ENCODE results near the gene MAST3. TPM values are rescaled to one million over a fixed set of nuclear protein-coding genes. Genes with fewer than 3 reads are reported as not detected.

Gene MAST3
- 10 to 100 TPM; 47.8 to 56.3 (median 52.0) TPM for total RNA-seq

DNA sequence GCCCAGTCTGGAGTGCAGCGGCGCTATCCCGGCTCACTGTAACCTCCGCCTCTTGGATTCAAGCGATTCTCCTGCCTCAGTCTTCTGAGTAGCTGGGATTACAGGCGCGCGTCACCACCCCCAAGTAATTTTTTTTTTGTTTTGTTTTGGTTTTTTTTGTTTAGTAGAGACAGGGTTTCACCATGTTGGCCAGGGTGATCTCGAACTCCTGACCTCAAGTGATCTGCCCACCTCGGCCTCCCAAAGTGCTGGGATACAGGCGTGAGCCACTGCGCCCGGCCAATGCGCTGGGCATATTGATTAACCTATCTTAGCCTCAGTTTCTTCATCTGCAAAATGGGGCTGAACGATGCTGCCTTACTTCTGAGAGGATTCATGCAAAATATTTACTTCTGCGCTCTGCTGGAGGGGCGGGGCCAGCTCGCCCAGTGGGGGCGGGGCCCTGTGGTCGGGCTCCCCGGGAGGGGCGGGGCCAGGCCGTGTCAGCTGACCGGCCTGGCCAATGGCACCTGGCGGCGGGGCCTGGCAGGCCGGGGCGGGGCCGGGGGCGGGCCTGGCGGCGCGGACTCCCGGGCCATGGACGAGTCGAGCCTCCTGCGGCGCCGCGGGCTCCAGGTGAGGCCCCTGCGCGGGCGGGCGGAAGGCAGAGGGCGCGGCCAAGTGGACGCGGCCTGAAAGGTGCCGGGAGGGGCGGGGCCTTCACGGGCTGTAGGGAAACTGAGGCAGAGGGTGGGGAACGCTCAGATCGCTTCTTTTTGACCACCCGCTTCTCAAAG, at the start of gene MAST3:
Gene MAST3 (plus strand): TSS at position 562 of the 776 bp plus-strand sequence. CDS start 15 bp downstream, at position 577.
- no peaks in the 10 kb centered on the region for H3K36me3 ChIP-seq
- H3K4me3 ChIP-seq = peak within 1 kb of the TSS; percentile 48 to 67 (median 60)
- peak within 1 kb of the TSS in 3 of 4 donors; percentile 53 to 92 (median 81) for H3K27ac ChIP-seq
- peak; percentile 93 to 97 (median 97) for DNase-seq
- TF ChIP-seq, protein P1, sequence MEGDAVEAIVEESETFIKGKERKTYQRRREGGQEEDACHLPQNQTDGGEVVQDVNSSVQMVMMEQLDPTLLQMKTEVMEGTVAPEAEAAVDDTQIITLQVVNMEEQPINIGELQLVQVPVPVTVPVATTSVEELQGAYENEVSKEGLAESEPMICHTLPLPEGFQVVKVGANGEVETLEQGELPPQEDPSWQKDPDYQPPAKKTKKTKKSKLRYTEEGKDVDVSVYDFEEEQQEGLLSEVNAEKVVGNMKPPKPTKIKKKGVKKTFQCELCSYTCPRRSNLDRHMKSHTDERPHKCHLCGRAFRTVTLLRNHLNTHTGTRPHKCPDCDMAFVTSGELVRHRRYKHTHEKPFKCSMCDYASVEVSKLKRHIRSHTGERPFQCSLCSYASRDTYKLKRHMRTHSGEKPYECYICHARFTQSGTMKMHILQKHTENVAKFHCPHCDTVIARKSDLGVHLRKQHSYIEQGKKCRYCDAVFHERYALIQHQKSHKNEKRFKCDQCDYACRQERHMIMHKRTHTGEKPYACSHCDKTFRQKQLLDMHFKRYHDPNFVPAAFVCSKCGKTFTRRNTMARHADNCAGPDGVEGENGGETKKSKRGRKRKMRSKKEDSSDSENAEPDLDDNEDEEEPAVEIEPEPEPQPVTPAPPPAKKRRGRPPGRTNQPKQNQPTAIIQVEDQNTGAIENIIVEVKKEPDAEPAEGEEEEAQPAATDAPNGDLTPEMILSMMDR (IDR thresholded peaks at IDR 0.05) = peak in 1 of 6 experiments; percentile 9
- TF ChIP-seq POLR2A (IDR thresholded peaks at IDR 0.05) = no peak
- H3K9me3 ChIP-seq = no peaks in the 10 kb centered on the region
- peaks cover 0 to 20% (median 11%) of the 10 kb centered on the region in 4 donors for H3K4me1 ChIP-seq
- peaks cover 0 to 4% of the 10 kb centered on the region in 2 donors for H3K27me3 ChIP-seq

DNA sequence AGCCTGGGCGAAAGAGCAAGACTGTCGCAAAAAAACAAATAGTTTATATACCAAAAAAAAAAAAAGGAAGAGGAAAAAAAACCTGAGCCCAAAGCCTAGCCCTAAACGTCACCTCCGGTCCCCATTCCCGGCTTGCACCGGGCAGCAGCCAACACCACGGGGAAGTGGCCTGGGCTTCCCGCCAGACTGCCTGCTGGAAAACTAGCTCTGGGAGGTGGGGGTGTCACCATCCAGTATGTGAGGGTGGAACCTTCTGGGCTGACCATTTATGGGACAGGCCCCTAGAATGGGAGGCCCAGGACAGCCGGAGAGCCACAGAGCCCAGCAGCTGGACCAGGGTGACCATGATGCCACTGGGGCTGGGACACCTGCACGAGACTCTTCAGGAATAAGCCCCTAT, 48.2 kb upstream of the MAST3 start:
- Histone ChIP-seq H3K4me3 (no peak overlapping the region), H3K27me3 (no peaks in the 10 kb centered on the region), H3K27ac (peak overlapping the region in 3 of 4 donors; percentile 50 to 79 (median 78)), H3K4me1 (peaks cover 0 to 23% (median 10%) of the 10 kb centered on the region in 4 donors), H3K36me3 (no peaks in the 10 kb centered on the region), H3K9me3 (no peaks in the 10 kb centered on the region)
- TF ChIP-seq, protein P1 (IDR thresholded peaks at IDR 0.05) = no peak
- TF ChIP-seq POLR2A (IDR thresholded peaks at IDR 0.05) = no peak
- peak; percentile 32 to 76 (median 67) for DNase-seq

GRCh38 chr19:18051887-18052286, 45.7 kb upstream of the MAST3 start:
- Histone ChIP-seq H3K36me3 (no peaks in the 10 kb centered on the region), H3K9me3 (no peaks in the 10 kb centered on the region), H3K4me3 (no peak overlapping the region), H3K4me1 (peaks cover 0 to 10% (median 0%) of the 10 kb centered on the region in 4 donors), H3K27ac (peak overlapping the region in 3 of 4 donors; percentile 5 to 59 (median 23)), H3K27me3 (no peaks in the 10 kb centered on the region)
- TF ChIP-seq, protein P1 (IDR thresholded peaks at IDR 0.05) = no peak
- TF ChIP-seq POLR2A (IDR thresholded peaks at IDR 0.05) = no peak
- DNase-seq = no peak

DNA sequence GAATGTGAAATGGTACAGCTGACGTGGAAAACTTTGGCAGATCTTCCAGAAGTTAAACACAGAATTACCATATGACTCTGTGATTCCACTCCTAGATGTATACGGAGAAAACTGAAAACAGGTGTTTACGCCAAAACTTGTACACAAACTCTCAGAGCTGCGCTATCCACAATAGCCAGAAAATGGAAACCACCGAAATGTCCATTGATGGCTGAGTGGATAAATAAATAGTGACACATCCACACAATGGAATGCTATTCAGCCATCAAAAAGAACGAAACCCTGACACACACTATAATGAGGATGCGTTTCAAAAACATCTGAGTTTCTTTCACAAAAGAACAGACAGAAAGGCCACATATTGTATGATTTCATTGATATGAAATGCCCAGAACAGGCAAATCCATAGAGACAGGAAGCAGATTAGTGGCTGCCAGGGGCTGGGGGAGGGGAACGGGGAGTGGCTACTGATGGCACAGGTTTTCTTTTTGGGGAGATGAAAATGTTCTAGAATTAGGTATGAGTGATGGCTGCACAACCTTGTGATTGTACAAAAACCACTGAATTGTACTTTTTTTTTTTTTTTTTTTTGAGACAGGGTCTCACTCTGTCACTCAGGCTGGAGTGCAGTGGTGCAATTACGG, 43.9 kb upstream of the MAST3 start:
- Histone ChIP-seq H3K36me3 (no peaks in the 10 kb centered on the region), H3K9me3 (no peaks in the 10 kb centered on the region), H3K27ac (peak overlapping the region in 2 of 4 donors; percentile 44 to 50), H3K4me1 (peaks cover 0 to 20% (median 6%) of the 10 kb centered on the region in 4 donors), H3K27me3 (no peaks in the 10 kb centered on the region), H3K4me3 (no peak overlapping the region)
- DNase-seq = no peak
- TF ChIP-seq POLR2A (IDR thresholded peaks at IDR 0.05) = no peak
- TF ChIP-seq, protein P1 (IDR thresholded peaks at IDR 0.05) = no peak

DNA sequence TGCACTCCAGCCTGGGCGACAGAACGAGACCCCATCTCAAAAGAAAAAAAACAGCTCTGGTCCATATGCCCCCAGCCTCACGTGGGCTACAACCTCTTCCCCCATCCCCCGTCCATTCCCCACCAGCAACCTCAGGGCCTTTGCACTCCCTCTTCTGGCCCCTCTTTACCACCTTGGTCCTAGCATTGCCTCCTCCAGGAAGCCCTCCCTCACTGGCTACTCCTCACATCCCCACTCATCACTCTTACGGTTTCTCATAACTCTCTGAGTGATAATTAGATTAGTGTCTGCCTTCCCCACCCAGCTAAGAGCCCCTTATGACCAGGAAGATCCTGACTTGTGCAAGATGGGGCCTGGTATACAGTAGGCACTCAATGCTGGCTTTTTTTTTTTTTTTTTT, 41.6 kb upstream of the MAST3 start:
- Histone ChIP-seq H3K27ac (no peak overlapping the region), H3K36me3 (no peaks in the 10 kb centered on the region), H3K27me3 (no peaks in the 10 kb centered on the region), H3K9me3 (no peaks in the 10 kb centered on the region), H3K4me1 (peaks cover 0 to 20% (median 7%) of the 10 kb centered on the region in 4 donors), H3K4me3 (no peak overlapping the region)
- TF ChIP-seq POLR2A (IDR thresholded peaks at IDR 0.05) = no peak
- TF ChIP-seq, protein P1 (IDR thresholded peaks at IDR 0.05) = no peak
- no peak for DNase-seq
